Glutamatergic neuron (in vitro differentiated cells): ENCODE data around the gene GGCX. TPM values are rescaled to one million over a fixed set of nuclear protein-coding genes. Genes with fewer than 3 reads are reported as not detected.
A peak's percentile ranks its signal among the peaks of the same experiment; 100 is the strongest.

Source experiments
- DNase-seq: peaks from one replicate; pipeline ENCODE4 v3.0.0; 2022
- H3K27ac Mint-ChIP-seq: one replicate; pipeline ENCODE4 v1.8.0; 2020; ENCODE audit warnings: mild to moderate bottlenecking, mixed read lengths, inconsistent platforms; ENCODE audit not compliant: unreplicated experiment
- H3K27me3 Mint-ChIP-seq: one replicate; pipeline ENCODE4 v1.8.0; 2020; ENCODE audit warnings: mild to moderate bottlenecking, moderate library complexity, mixed read lengths, inconsistent platforms; ENCODE audit not compliant: unreplicated experiment
- H3K36me3 Mint-ChIP-seq: one replicate; pipeline ENCODE4 v1.8.0; 2020; ENCODE audit warnings: mild to moderate bottlenecking, mixed read lengths, inconsistent platforms; ENCODE audit not compliant: unreplicated experiment
- H3K4me1 Mint-ChIP-seq: one replicate; pipeline ENCODE4 v1.8.0; 2020; ENCODE audit warnings: mild to moderate bottlenecking, low read depth, mixed read lengths, inconsistent platforms; ENCODE audit not compliant: unreplicated experiment
- H3K4me3 Mint-ChIP-seq: one replicate; pipeline ENCODE4 v1.8.0; 2020; ENCODE audit warnings: mild to moderate bottlenecking, mixed read lengths, inconsistent platforms; ENCODE audit not compliant: unreplicated experiment
- H3K9me3 Mint-ChIP-seq: one replicate; pipeline ENCODE4 v1.8.0; 2020; ENCODE audit warnings: mild to moderate bottlenecking, moderate library complexity, mixed read lengths, inconsistent platforms; ENCODE audit not compliant: unreplicated experiment
- CTCF ChIP-seq: fragments of 200-600 bp; sonication (generic); IDR thresholded peaks from one replicate; pipeline ENCODE4 v1.5.0; 2021; ENCODE audit not compliant: partially characterized antibody, unreplicated experiment
- total RNA-seq: library from RNA; stranded (reverse); fragmentation: NEBNext Ultra II Directional; extraction: Animal tissue kit (Norgen Biotek cat#: 25700); gene quantifications from one replicate; pipeline ENCODE4 v1.2.1, GENCODE V29; 2021; ENCODE audit not compliant: unreplicated experiment

The GGCX gene
- total RNA-seq, 1 donor from 2014 or later, result 49.6 TPM

GRCh38 chr2:85600235-85600575 is 38.9 kb upstream of the GGCX start:
- Mint-ChIP-seq H3K9me3 (peaks cover 11% of the 10 kb centered on the region), H3K4me3 (no peak overlapping the region), H3K27ac (no peak overlapping the region), H3K4me1 (peaks cover 7% of the 10 kb centered on the region), H3K36me3 (no peaks in the 10 kb centered on the region), H3K27me3 (peaks cover 19% of the 10 kb centered on the region)
- no peak for TF ChIP-seq CTCF
- DNase-seq, result no peak

GRCh38 chr2:85599468-85600234 is 38.4 kb upstream of the GGCX start:
- TF ChIP-seq CTCF, result no peak
- H3K27ac Mint-ChIP-seq, result no peak overlapping the region
- H3K27me3 Mint-ChIP-seq, result peaks cover 19% of the 10 kb centered on the region
- no peak overlapping the region for H3K4me3 Mint-ChIP-seq
- peaks cover 7% of the 10 kb centered on the region for H3K4me1 Mint-ChIP-seq
- no peaks in the 10 kb centered on the region for H3K36me3 Mint-ChIP-seq
- no peak for DNase-seq
- H3K9me3 Mint-ChIP-seq, result peaks cover 11% of the 10 kb centered on the region

- TF ChIP-seq CTCF, result no peak
- Mint-ChIP-seq H3K27me3 (peaks cover 17% of the 10 kb centered on the region), H3K9me3 (peaks cover 11% of the 10 kb centered on the region), H3K27ac (no peak overlapping the region), H3K36me3 (no peaks in the 10 kb centered on the region), H3K4me3 (no peak overlapping the region), H3K4me1 (peaks cover 4% of the 10 kb centered on the region)
- no peak for DNase-seq
Measured at GRCh38 chr2:85598594-85599340, 37.5 kb upstream of the GGCX start.

GRCh38 chr2:85597241-85597640 is 35.9 kb upstream of the GGCX start:
- no peak for TF ChIP-seq CTCF
- Mint-ChIP-seq H3K27me3 (peaks cover 15% of the 10 kb centered on the region), H3K4me3 (peak overlapping the region; percentile 100), H3K9me3 (peaks cover 7% of the 10 kb centered on the region), H3K36me3 (no peaks in the 10 kb centered on the region), H3K4me1 (peaks cover 2% of the 10 kb centered on the region), H3K27ac (no peak overlapping the region)
- no peak for DNase-seq
